ENCODE results near the gene IQSEC1. TPM values are rescaled to one million over a fixed set of nuclear protein-coding genes. Genes with fewer than 3 reads are reported as not detected.
A peak's percentile ranks its signal among the peaks of the same experiment; 100 is the strongest.

IQSEC1 gene
- total RNA-seq, 1 donor from 2014 or later, result 148 TPM

DNA sequence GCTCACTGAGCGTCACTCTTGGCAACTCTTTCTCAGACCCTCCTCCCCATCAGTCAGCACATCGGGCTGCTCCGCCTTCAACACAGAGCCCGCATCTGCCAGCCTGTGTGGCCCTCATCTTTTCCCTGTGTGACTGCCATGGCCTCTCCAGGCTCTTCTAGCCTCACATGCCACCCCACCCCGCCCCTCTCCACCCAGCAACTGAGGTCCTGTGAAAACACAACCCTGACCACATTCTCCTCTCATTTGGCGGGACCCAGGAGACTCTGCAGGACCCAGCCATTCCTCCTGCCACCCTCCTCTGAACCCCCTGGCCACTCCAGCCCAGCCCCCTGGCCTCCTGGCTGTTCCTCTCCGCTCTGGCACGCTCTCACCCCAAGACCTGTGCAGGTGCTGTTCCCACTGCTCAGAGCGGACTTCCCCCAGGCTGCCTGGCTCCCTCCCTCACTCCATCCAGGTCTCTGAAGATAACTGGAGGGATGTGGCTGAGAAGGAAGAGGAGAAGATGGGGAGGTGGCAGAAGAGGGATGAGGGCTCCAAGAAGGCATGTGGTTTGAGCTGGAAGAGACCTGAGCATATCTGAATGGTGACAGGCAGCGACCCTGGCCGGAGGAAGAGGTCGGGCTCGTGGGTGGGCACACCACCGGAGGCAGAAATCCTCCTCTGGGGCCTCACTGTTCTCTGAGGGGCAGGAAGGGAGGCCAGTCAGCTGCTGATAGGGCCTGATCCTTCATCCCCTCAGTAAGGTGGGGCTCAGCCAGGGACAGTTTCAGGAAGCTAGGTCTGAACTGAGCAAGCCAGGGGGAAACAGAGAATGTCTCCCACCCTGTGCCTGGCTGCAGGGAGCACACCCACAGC lies 120.7 kb downstream of the IQSEC1 start:
- Histone ChIP-seq H3K9me3 (no peaks in the 10 kb centered on the region), H3K4me3 (no peak overlapping the region), H3K36me3 (no peaks in the 10 kb centered on the region), H3K27me3 (no peaks in the 10 kb centered on the region), H3K27ac (peak overlapping the region; percentile 89 to 92), H3K4me1 (peaks cover 53 to 87% of the 10 kb centered on the region in 2 donors)
- intact Hi-C loops (cut with DNase I), result loop anchor here (10.0 kb wide), 1 partner anchor 288 kb away; the partner anchor contains the start of gene RAF1
- DNase-seq (ENCODE audit: low spot score in 2 of 2), result no peak
- no peak for TF ChIP-seq CTCF (IDR thresholded peaks at IDR 0.05)

DNA sequence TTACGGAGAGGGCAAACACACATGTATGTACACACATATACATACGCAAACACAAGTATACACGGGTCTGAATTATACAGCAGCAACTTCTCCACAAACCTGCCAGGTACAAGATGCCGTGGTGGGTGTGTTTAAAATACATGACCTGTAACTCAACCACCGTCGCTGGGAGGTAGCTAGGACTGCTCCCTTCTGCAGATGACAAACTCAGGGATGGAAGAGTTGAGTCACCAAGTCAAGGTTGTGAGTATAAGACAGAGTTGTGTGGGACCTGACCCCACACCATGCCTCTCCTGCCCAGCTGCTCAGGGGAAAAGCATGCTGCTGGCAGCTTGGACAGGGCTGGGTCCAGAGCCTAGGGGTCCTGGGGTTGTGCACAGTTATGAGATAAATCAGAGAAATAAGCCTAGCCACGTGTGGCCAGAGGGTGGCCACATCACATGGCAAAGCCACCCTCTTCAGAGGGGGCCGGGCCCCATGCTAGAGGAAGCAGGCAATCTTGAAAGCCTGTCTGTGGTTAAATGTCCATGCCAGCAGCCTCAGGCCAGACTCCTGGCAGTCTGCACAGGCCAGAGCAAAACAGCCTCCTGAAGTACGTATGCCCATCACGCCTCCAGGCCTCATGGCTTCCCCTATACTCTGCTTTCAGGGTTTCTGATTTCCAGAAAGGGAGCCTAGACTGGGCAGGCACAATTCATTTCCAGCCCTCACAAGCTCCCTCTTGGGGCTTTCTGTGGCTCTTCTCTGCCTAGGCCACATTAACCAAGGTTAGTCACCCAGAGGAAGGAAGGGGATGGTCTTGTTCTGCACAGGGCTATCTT lies 124.1 kb downstream of the IQSEC1 start:
- H3K27me3 ChIP-seq, result no peaks in the 10 kb centered on the region
- peak overlapping the region; percentile 80 to 92 for H3K27ac ChIP-seq
- H3K9me3 ChIP-seq, result no peaks in the 10 kb centered on the region
- peak in 1 of 3 experiments; percentile 18 for TF ChIP-seq CTCF (IDR thresholded peaks at IDR 0.05)
- no peaks in the 10 kb centered on the region for H3K36me3 ChIP-seq
- intact Hi-C loops (cut with DNase I), result no loop called here
- H3K4me3 ChIP-seq, result no peak overlapping the region
- DNase-seq (ENCODE audit: low spot score in 2 of 2), result no peak
- peaks cover 41 to 87% of the 10 kb centered on the region in 2 donors for H3K4me1 ChIP-seq

DNA sequence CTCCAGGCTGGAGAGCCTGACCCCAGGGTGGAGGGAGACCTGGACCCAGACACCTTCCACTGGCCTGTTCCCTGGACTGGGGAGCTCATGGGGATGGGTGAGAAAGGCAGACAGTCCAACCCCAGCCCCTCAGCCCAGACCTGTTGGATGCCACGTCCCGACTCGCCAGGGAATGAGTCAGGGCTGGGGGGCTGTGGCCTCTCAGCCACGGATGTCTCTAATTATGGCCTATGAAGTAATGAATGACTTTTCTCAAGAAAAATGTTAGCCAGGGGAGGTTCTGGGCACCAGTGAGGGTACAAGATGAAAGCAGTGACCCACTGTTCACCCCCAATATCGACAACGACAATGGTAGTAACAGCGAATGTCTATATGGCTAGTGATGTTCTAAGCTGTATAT lies 124.9 kb downstream of the IQSEC1 start:
- no peaks in the 10 kb centered on the region for H3K36me3 ChIP-seq
- H3K4me1 ChIP-seq, result peaks cover 42 to 87% of the 10 kb centered on the region in 2 donors
- no peaks in the 10 kb centered on the region for H3K27me3 ChIP-seq
- DNase-seq (ENCODE audit: low spot score in 2 of 2), result no peak
- H3K27ac ChIP-seq, result peak overlapping the region; percentile 80 to 92
- no peak overlapping the region for H3K4me3 ChIP-seq
- TF ChIP-seq CTCF (IDR thresholded peaks at IDR 0.05), result no peak
- H3K9me3 ChIP-seq, result no peaks in the 10 kb centered on the region
- intact Hi-C loops (cut with DNase I), result no loop called here

DNA sequence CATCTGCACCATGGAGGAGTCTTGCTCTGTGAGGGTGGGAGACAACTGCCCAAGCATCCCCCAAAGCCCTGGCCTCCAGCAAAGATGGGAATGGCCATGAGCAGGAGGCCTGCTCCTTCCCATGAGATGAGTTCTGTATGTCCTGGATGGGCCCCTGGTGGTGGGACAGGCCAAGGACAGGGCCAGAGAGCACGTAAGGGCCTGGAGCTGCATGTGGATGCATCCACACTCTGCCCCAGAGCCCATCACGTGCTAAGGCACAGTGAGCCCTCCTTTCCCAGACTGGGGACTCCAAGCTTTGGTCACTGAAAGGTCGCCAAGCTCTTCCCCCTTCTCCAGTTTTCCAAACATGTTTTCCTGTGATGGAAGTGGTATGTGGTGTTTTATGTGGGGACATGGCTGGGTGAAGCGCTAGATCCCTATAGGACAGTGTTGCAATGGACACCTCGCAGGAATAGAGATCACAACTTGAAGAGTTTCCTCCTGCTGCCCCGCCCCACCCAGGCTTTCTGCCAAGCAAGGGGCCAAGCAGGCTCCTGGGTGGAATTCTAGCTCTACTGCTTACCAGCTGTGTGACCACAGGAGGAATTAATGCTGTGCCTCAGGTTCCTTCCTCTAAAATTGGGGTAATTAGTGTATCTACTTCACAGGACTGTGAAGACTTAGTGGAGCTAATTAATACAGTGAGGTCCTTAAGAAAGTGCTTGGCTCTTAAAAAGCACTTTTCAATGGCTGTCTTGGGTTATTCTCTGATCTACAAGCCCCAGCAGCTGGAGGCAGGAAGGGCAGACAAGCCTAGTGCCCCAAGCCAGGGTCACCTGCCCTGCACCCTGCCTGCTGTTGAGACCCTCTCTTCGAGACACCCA lies 125.5 kb downstream of the IQSEC1 start:
- no peak for DNase-seq (ENCODE audit: low spot score in 2 of 2)
- Histone ChIP-seq H3K4me1 (peaks cover 42 to 83% of the 10 kb centered on the region in 2 donors), H3K4me3 (peak overlapping the region in 1 of 2 donors; percentile 13), H3K27ac (peak overlapping the region; percentile 80 to 92), H3K27me3 (no peaks in the 10 kb centered on the region), H3K9me3 (no peaks in the 10 kb centered on the region), H3K36me3 (peaks cover 0 to 4% of the 10 kb centered on the region in 2 donors)
- intact Hi-C loops (cut with DNase I), result no loop called here
- TF ChIP-seq CTCF (IDR thresholded peaks at IDR 0.05), result peak in 1 of 3 experiments; percentile 10
